C1 segment of cervical spinal cord (tissue), 14 donors: ENCODE measurements around the gene TJP3.
"Not testable (repeated sequence)": the region's sequence is repeated elsewhere in the genome, so short reads cannot be mapped to it uniquely, and the experiment has no call there.

Experiments
- DNase-seq, 14 donors: peaks; one replicate each; lab custom pipeline; 2025; lab: John Stamatoyannopoulos, UW

TJP3 gene, protein sequence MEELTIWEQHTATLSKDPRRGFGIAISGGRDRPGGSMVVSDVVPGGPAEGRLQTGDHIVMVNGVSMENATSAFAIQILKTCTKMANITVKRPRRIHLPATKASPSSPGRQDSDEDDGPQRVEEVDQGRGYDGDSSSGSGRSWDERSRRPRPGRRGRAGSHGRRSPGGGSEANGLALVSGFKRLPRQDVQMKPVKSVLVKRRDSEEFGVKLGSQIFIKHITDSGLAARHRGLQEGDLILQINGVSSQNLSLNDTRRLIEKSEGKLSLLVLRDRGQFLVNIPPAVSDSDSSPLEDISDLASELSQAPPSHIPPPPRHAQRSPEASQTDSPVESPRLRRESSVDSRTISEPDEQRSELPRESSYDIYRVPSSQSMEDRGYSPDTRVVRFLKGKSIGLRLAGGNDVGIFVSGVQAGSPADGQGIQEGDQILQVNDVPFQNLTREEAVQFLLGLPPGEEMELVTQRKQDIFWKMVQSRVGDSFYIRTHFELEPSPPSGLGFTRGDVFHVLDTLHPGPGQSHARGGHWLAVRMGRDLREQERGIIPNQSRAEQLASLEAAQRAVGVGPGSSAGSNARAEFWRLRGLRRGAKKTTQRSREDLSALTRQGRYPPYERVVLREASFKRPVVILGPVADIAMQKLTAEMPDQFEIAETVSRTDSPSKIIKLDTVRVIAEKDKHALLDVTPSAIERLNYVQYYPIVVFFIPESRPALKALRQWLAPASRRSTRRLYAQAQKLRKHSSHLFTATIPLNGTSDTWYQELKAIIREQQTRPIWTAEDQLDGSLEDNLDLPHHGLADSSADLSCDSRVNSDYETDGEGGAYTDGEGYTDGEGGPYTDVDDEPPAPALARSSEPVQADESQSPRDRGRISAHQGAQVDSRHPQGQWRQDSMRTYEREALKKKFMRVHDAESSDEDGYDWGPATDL

DNA sequence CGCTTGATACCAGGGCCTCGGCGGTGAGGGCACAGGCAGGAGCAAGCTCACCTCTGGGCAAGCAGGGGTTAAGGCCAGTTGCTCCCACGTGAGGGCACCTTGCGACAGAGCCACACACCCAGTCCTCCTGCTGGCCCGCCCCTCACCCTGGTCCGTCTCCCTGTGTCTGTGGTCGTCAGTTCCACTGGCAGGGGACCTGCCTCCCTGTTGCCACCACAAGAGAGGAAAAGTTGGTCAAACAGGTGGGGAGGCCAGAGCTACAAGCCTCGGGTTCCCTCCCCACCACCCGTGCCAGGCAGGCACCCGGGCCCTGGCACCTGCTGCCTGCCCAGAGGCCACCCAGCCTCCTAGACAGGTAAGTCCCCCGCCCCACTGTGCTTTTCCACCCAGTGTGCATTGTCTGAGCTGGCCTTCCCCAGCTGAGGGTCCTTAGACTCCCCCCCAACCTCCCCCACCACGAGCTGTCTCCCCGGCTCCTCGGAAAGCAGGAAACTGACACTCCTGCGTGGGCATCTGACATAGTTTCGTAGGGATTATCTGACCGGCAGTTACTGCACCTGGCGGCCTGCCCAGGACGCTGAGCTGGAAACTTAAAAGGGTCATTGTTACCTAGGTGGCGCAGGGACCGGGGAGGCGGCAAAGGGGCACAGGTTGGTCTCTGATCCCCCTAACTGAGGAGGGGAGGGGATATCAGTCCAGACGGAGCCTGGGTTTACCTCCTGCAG lies at the start of gene TJP3:
TSS of gene TJP3 (plus strand) at position 178 of the 725 bp plus-strand sequence. CDS start 20,049 bp downstream, outside the sequence.
- DNase-seq = no peak

DNA sequence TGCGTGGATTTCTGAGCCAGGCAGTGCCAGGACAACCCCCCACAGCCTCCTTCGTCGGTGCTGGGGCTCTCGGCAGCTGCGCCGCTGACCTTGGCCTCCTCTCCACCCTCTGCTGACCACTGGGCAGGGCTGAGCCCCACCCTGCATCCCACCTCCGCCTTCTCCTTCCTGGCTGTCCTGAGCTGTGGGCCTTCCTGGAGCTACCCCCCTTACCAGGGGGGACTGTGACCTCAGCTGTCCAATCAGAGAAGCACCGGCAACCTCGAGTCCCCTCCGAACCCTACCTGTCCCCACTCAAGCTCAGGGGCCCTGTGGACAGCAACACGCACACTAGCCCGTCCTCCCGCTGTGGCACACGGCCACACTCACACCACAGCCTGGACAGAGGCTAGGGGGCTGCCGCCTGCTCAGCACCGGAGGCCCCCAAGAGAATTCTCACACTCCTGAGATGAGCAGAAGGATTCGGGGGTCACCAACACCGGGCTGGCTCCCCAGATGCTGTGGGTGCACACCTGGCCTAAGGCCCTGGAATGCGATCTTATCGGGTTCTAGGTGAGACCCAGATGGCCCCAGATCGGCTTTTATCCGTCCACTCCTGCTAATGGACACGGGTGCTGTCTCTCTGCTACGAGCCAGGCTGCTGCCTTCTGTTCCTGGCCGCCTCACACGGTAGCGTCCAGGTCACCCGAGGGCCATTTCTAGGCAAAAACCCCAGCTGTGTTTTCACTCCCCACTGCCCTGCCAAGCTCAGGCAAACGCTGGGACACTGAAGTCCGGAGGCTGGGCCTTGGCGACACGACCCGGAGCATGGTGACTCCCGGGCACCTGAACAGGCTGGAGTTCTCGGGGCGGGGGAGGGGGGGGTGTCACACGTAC lies 49.1 kb upstream of the TJP3 start:
- DNase-seq = no peak

DNA sequence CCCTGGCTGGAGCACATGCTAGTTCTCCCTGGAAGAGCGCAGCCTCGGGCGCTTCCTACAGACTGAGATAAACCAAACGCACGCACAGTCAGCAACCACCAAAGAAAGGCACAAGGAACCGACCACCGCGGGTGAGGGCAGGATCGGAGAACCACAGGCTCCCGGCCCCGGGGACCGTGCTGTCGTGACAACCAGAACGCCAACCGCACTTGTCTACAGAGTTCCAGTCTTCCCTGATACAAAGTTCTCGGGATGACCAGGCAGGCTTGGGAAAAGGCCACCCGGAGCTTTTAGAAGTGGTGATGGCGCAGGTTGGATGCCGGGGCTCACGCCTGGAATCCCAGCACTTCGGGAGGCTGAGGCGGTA lies 48.5 kb upstream of the TJP3 start:
- DNase-seq = no peak

DNA sequence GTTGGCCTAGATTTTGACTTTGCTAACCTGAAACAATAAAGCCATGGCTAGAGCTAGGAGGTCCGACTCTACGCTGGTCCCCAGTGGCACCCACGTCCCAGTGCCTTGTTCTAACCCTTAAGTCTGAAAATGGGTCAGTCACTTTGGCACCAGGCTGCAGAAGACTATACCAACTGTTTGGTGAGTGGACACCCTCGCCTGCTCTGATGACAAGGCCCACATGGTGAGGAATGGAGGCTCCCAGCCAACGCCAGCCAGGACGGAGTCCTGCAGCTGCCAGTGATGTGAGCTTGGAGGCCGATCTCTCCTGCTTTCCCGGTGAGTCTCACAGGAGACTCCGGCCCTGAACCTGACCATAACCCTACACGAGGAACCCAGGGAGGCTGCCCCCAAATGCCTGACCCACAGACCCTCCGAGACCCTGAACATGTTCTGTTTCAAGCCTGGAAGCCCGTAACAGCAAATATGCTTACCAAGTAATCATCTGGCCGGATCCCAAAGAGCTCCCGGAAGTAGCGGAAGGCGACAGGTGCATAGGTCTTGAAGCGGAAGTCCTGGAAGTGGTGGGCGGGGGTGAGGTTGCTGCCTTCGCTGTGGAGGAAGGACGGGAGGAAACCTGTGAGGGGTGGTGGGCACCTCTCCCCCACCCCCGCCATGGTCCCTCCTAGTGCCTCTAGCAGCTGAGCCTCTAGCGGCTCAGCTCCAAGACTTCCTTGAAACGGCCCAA lies 47.5 kb upstream of the TJP3 start:
- peak in 1 of 14 donors; percentile 50 for DNase-seq

DNA sequence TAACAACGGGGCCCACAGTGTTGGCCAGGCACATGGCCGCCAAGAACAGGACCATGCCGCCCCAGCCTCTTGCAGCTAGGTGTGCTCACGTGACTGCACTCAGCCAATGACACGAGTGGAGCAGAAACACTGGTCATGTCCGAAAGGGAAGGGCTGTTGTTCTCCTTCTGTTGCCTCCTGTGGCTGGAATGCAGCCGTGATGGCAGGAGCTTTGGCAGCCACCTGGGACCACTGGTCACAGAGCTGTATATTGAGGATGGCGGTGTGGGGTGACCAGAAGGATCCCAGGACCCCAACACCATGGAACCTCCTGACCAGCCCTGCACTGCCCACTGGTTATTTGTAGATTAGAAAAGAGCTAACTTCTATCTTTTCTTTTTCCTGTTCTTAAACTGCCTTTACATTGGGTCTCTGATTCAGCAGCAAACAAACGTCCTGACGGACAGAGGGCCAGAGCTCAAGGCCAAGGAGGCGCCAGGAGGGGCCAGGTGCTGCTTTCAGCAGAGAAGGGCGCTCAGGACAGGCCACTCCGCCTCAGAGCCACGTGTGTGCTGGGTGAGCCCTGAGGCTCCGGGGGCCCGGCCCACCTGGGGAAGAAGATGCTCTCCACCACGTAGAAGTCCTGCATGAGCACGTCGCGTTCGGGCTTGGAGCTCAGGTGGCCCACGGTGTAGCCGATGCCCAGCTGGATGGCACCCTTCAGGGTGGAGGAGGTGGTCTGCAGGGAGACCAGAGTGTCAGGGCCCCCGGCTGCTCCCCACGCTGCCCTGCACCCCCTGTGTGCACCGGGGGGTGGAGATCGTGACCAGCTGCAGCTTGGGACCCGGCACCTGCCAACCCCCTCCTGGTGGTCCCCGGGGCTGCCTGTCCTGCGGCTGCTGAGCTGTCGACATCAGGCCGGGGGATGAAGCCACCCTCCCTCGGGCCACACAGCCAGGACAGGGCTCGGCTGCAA lies 46.6 kb upstream of the TJP3 start:
- no peak for DNase-seq

DNA sequence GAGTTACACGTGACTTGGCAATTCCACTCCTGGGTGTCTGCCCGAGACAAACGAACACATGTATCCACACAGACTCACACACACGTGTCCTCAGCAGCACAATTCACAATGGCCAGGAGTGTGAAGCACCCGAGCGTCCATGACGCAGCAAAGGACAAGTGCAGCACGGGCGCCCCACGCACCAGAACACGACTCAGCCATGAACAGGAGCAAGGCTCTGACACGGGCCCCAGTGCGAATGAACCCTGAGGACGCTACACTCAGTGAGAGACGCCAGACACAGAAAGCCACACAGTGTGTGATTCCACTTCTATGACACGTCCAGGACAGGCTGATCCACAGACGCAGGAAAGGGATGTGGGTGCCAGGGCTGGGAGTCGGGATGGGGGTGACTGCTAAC lies 44.3 kb upstream of the TJP3 start:
- DNase-seq = no peak

DNA sequence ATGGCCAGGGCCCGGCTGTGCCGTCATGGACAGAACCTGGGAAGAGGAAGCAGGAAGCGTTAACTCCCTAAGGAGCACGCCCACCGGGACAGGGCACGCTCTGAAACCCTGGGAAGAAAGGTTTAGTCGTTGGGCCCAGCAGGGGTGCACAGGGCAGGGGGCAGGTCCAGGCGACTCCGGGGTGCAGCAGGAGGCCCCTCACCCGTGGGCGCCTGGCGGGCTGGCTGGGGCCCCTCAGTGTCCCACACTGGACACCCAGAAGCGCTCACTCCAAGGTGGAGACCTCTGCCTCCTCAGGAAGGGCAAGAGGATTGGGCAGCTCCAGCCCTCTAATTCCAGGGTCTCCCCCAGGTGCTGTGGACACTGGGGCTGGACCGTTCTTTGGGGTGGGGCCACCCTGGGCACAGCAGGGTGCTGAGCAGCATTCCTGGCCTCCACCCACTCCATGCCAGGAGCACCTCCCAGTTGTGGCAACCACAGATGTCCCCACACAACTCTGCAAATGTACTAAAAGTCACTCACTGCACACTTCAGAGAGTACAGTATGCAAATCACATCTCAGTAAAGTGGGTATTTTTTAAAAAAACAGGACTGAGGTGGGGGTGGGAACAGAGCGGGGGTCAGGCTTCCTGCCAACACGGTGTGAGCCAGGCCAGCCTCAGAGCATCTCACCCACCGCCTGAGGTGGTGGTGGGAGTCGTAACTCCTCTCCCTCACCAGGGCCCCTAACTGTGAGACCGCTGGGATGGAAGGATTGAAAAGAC lies 43.1 kb upstream of the TJP3 start:
- DNase-seq = no peak

DNA sequence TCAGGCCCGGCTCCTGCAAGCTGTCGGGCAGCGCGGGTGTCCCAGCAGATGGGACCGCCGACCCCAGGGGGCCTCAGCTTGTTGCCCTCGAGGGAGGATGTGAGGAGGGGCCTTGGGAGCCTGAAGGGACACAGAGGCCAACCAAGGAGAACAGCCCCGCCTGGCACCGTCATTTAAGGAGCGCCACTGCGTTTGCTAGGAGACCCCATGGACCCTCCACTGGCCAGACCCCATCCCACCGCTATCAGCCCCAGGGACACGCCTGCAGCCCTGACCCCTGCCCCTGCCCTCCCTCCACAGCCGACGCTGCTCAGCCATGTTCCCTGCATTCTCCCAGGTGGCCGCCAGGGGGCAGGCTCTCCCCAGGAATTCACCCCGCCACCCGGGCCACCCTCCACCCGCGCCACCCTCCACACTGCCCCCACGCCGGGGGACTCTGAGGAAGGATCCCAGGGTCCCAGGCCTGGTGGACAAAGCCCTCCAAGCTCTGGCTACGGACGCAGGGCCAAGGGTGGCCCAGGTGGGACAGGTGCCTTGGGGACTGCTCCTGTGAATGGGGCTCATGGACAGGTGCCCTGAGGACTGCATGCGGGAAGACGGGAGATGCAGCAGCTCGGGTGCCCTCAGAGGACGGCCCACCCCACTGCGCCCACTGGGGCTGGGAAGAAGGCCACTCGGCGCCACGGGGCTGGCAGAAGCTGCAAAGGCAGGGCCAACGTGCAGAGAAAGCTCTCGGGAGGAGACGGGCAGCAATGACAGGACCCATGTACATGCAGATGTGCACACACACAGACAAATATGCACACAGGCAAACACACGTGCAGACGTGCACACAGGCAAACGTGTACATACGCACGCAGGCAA lies 42.3 kb upstream of the TJP3 start:
- peak in 11 of 14 donors; percentile 13 to 77 (median 42) for DNase-seq

DNA sequence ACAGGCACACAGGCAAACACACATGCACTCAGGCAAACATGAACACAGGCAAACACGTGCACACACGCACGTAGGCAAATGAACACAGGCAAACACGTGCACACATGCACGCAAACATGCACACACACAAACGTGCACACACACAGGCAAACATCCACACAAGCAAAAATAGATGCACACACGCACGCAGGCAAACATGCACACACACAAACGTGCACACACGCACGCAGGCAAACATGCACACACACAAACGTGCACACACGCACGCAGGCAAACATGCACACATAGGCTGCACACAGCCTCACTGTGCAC lies 41.7 kb upstream of the TJP3 start:
- not testable (repeated sequence) for DNase-seq

DNA sequence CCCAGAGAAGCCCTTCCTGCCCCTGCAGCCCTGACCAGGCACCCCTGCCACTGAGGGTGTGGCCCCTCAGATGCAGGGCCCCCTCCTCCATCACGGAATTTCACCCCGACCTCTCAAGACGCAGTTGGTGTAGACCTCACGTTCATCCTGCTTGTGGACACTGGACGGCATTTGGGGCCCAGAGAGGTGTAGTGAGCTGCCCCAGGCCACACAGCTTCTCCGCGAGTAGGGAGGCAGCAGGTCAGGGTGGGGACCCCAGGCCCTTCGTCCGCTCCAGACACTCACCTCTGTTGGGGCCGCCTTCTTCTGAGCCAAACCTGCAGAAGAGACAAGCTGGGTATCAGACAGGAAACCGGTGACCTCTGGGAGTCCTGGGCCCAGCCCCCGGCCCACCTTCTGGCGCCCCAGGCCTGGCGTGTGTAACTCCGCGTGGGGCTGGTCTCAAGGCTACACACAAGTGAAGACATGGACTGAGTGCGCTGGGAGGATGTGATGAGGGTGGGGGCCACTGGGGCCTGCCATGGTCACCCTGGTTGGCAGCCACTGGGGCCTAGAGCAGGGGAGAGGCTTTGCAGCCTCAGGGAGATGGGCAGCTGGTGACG lies 41.0 kb upstream of the TJP3 start:
- no peak for DNase-seq

DNA sequence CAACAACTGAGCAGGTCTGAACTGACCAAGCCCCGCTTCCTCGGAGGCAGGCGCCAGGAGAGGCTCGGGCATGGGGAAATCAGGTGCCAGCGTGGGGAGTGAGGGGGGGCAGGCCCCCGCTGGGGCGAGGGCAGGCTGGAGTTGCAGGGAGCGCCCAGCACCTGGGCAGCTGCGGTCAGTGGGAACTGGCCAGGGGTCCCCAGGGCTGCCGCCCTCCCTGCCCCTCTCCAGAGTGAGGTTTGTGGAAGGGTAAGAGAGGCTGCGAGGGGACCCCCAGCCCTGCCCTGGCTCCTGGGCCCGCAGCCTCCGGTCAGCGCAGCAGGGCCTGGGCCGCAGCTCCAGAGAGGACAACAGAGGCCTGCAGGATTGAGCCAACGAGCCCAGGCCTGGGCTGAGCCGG lies 40.4 kb upstream of the TJP3 start:
- no peak for DNase-seq

DNA sequence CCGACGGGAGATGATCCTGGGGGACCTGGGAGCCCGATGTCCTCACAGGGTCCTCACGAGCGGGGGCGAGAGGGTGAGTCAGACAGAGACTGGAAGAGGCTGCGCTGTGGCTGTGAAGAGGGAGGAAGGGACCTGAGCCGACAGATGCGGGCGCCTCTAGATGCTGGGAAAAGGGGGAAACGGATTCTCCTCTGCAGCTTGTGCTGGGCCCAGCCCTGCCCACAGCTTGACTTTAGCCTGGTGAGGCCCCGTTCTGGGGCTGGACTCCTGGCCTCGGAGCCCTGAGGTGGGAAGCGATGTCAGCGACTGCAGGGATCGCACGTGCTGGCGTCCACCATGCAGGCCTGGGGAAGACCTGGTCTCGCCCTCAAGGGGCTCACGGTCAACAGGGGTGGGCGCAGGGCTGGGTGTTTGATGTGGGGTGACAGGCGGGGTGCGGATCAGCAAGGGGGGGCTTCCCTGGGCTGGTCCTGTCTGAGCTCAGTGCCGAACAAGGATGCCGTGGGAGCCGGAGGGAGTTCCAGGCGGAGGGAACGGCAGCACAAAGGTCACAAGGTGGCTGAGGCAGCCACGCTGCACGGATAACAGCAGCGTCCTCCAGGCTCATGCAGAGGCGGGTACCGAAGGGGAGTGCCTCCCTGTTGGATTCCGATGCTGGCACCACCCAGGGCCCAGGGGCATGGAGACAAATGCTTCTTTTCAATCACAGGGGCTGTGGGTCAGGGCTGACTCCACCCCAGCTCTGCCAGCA lies 39.7 kb upstream of the TJP3 start:
- DNase-seq = no peak

DNA sequence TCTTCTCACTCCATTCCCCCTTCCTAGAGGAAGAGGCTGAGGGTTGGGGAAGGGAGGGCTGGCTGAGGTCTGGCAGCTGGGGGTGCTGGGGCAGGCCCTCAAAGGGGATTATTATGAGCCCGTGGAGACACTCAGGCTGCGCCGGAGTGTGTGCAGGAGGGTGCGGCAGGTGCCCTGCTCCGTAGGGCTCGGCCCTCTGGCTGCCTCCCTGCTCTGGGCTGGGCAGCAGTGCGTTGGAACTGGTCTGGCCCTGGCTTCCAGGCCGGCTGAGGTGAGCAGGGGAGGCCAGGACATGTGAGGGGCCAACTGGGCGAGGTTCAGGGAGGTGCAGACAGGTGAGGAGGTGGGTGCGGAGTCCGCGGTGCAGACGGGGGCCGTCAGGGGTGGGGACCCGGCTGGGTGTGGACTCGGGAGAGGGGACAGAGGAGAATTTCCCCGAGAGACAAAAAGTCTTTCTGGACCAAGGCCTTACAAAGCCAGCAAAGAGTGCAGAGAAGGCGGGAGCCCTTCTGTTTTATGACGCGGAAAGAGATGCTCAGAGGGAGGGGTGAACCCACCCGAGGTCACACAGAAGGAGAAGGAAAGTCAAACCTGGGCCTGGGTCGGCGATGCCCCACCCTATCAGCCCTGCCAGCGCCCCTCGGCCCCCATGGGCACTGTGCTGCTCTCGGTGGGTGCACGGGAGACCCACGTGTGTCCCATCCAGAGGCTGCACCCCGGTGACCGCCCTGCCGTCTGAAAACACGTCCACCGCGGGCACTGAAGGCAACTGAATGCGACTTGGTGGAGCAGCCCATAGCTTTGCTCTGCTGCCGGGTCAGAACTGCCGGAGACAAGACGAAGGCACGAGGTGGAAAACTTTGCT lies 38.9 kb upstream of the TJP3 start:
- peak in 1 of 14 donors; percentile 44 for DNase-seq

DNA sequence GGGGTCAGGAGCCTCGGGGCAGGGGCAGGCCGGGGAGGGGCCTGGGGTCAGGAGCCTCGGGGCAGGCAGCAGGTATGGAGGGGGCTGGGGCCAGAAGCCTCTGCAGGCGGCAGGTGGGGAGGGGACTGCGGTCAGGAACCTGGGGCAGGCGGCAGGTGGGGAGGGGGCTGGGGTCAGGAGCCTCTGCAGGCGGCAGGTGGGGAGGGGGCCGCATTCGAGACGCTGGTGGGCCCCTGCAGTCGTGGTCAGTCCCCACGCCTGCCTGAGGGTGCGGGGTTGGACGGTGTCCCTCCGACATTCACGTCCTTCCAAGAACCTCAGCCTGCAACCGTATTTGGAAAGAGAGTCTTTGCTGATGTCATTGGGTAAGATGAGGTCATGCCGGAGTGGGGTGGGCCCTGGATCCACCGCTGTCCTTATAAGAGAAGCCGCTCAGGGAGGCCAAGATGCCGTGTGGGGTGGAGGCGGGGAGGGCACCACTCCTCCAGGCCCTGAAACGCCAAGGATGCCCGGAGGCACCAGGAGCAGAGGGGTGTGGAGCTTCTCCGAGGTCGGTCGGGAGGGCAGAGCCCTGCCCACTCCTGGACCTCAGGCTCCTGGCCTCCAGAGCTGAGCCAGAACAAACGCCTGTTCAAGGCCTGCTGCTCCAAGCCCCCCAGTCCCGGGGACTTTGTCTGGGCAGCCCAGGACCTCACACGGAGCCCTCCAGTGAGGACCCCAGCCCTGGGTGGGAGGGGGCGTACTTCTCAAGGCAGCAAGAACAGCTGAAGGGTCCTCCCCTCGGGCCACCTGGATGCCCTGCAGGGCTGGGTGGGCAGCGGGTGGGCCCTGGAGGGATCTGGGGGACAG lies 38.0 kb upstream of the TJP3 start:
- peak in 1 of 14 donors; percentile 36 for DNase-seq
